ENCODE results near the gene TNRC18. TPM values are rescaled to one million over a fixed set of nuclear protein-coding genes. Genes with fewer than 3 reads are reported as not detected.

The TNRC18 gene
- total and polyA plus RNA-seq, 2 of the 8 experiments (the other 6 are each of a cell fraction or from before 2014, with no cell fraction given), result 1.7 to 8.6 TPM

DNA sequence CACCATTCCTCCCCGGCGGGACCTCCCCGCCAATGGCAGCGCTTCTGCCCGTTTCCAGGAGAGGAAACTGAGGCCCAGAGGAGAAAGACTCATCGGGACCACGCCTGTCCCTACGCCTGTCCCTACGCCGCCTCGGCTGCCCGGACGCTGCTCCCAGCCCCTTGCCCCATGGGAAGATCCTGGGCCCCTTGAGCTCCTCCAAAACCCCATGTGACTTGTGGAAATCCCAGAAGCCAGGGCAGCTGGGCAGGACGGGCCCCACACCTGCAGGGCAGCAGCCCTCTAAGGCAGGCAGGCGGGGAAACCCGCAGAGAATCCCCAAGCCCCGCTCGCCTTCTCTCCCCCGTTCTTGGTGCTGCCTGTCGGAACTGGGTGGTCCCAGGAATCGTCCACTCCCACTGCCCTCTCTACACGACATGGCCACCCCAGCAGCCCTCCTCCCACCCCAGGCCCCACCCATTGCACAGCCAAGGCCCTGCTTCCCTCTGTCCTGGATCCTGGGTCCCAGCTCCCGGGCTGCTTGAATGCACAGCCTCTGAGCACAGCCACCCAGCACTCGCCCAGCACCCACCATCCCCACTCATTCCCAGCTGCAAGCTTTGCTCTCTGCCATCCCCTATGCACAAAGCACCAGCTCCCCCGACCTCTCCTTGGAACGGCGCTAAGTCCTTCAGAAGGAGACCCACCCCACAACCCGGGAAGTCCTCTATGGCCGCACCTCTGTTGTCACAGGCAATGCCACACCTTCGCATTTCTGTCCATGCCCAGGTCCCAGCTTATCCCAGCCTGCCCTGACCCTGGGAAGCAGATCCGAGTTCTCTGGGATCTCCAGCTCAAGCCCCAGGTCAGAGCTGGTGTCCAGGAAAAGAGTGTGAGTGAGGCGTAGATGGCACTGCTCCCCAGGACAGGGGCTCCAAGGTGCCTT lies 90.3 kb downstream of the TNRC18 start:
- H3K79me1 ChIP-seq (ENCODE audit: low read depth, low read length), result no peaks in the 10 kb centered on the region
- no peak overlapping the region; the same call in 1 of the 2 replicates for H3K27ac ChIP-seq (ENCODE audit: low read depth, low read length)
- no peaks in the 10 kb centered on the region for H3K27me3 ChIP-seq (replicated peaks in 1 of 4; ENCODE audit: control insufficient read depth in 3 of 4, extremely low read depth in 1 of 4, insufficient read depth in 3 of 4, low read length in 3 of 4)
- no peak overlapping the region for H3K9ac ChIP-seq (replicated peaks in 1 of 4; ENCODE audit: extremely low read depth in 1 of 4, low read depth in 3 of 4, low read length in 3 of 4)
- H3K56ac ChIP-seq (replicated peaks; ENCODE audit: insufficient read length, low read depth, low read length), result no peak overlapping the region
- CTCF ChIA-PET (ENCODE audit: partially characterized antibody), result interaction anchor here (0.6 to 1.6 kb wide), 6 partner anchors 16 to 293 kb away, joined by 3 read pairs; no protein-coding TSS in a partner anchor
- peak overlapping the region; percentile 13; the same call in 1 of the 2 replicates for H2AFZ ChIP-seq (ENCODE audit: low read length)
- H4K8ac ChIP-seq (ENCODE audit: extremely low read depth, insufficient read depth, low read length), result peak overlapping the region; percentile 57; the same call in 1 of the 2 replicates
- TF ChIP-seq RFX5 (IDR thresholded peaks at IDR 0.05; ENCODE audit: borderline replicate concordance, low read depth, low read length), result no peak
- TF ChIP-seq KDM5A (IDR thresholded peaks at IDR 0.05; ENCODE audit: low read length), result no peak
- 0 out of 2 replicates have a peak, but pooled peaks have one; percentile 24 for TF ChIP-seq GABPA (IDR thresholded peaks at IDR 0.05; ENCODE audit: borderline replicate concordance, insufficient read depth, low read length)
- no peak for TF ChIP-seq EZH2 (IDR thresholded peaks at IDR 0.05; ENCODE audit: low read depth, low read length, severe bottlenecking)
- H2BK15ac ChIP-seq (ENCODE audit: low read length), result no peak overlapping the region
- peaks cover 0 to 4% (median 0%) of the 10 kb centered on the region in 4 experiments; a peak in 1 of 7 replicates for H3K4me1 ChIP-seq (replicated peaks in 1 of 4; ENCODE audit: control insufficient read depth in 3 of 4, insufficient read depth in 4 of 4, low read length in 3 of 4)
- H3K23me2 ChIP-seq (ENCODE audit: low read depth, low read length), result no peaks in the 10 kb centered on the region
- H4K91ac ChIP-seq (replicated peaks; ENCODE audit: insufficient read length, low read length), result no peak overlapping the region
- FAIRE-seq (no peak), DNase-seq (ENCODE audit: low read depth in 1 of 2, low spot score in 2 of 2) (no peak)
- no peaks in the 10 kb centered on the region for H3K36me3 ChIP-seq (ENCODE audit: control insufficient read depth in 2 of 4, insufficient read depth in 4 of 4, low read length in 3 of 4)
- H2BK5ac ChIP-seq (ENCODE audit: low read depth, low read length), result no peak overlapping the region
- POLR2A ChIA-PET (ENCODE audit: partially characterized antibody), result interaction anchor here (1.1 kb wide), 1 partner anchor 17 kb away, joined by 3 read pairs; no protein-coding TSS in a partner anchor
- H2AK5ac ChIP-seq (ENCODE audit: low read depth, low read length), result no peak overlapping the region
- H4K5ac ChIP-seq (ENCODE audit: insufficient read length, low read depth, low read length), result no peak overlapping the region
- no peak overlapping the region for H3K14ac ChIP-seq (ENCODE audit: insufficient read length)
- H2BK12ac ChIP-seq (ENCODE audit: low read depth, low read length), result no peak overlapping the region
- WGBS, 2 experiments (ENCODE audit: extremely low coverage in 1 of 2, insufficient coverage in 1 of 2, insufficient read length in 1 of 2, insufficient replicate concordance in 2 of 2, low coverage in 1 of 2, low lambda C conversion rate in 2 of 2, missing lambda C conversion rate in 1 of 2), result 82% methylated on average over 13 of the region's 32 CpGs; no CpG with 5 or more reads in 1 of the 2 experiments
- H4K20me1 ChIP-seq (replicated peaks in 1 of 2; ENCODE audit: control insufficient read depth in 1 of 2, insufficient read depth in 2 of 2, low read length in 2 of 2), result no peaks in the 10 kb centered on the region
- H3K4ac ChIP-seq (replicated peaks; ENCODE audit: insufficient read length, low read depth, low read length), result no peak overlapping the region
- H3K79me2 ChIP-seq (ENCODE audit: control insufficient read depth in 1 of 2, insufficient read depth in 2 of 2, low read length in 2 of 2), result no peaks in the 10 kb centered on the region
- no peak overlapping the region for H3K4me3 ChIP-seq (ENCODE audit: extremely low read depth in 1 of 4, insufficient read depth in 2 of 4, low read depth in 3 of 4, low read length in 4 of 4)
- H3K23ac ChIP-seq (ENCODE audit: insufficient read length), result no peak overlapping the region
- H3K4me2 ChIP-seq (ENCODE audit: insufficient read depth in 1 of 2, low read depth in 2 of 2, low read length in 2 of 2), result no peak overlapping the region; a peak in 1 of 4 replicates
- H3K9me3 ChIP-seq (ENCODE audit: insufficient read depth in 2 of 2, low read depth in 1 of 2, low read length in 1 of 2), result no peaks in the 10 kb centered on the region
- no peak overlapping the region for H2BK120ac ChIP-seq (replicated peaks; ENCODE audit: low read depth, low read length)
- H2BK20ac ChIP-seq (ENCODE audit: low read length), result no peak overlapping the region
- no peak overlapping the region for H3K18ac ChIP-seq (ENCODE audit: extremely low read depth, low read length)
